Nephron (organoid): ENCODE results near the gene VPS9D1.

Source experiments
- H3K27ac Mint-ChIP-seq, 3 experiments: 2 replicates each; pipeline ENCODE4 v1.8.0; 2020; ENCODE audit warnings: mixed read lengths in 3 of 3, mild to moderate bottlenecking in 2 of 3, moderate library complexity in 1 of 3
- H3K27me3 Mint-ChIP-seq: 2 replicates; pipeline ENCODE4 v1.8.0; 2021; ENCODE audit warnings: low read depth, mild to moderate bottlenecking, moderate library complexity, mixed read lengths
- H3K36me3 Mint-ChIP-seq: 2 replicates; pipeline ENCODE4 v1.8.0; 2020; ENCODE audit warnings: low read depth, mixed read lengths
- H3K4me1 Mint-ChIP-seq: 2 replicates; pipeline ENCODE4 v1.8.0; 2020; ENCODE audit warnings: mixed read lengths
- H3K4me3 Mint-ChIP-seq, 3 experiments: 2 replicates each; pipeline ENCODE4 v1.8.0; 2020; ENCODE audit warnings: mild to moderate bottlenecking in 3 of 3, mixed read lengths in 3 of 3, moderate library complexity in 2 of 3
- H3K9me3 Mint-ChIP-seq: 2 replicates; pipeline ENCODE4 v1.8.0; 2020; ENCODE audit warnings: mixed read lengths
- TF ChIP-seq, protein P1 (sequence below), 3 experiments: fragments of 200-600 bp; sonication (generic); IDR thresholded peaks; one replicate each; pipeline ENCODE4 v1.5.0; 2021; ENCODE audit warnings: antibody characterized with exemption in 3 of 3; ENCODE audit not compliant: unreplicated experiment in 3 of 3

Gene VPS9D1

DNA sequence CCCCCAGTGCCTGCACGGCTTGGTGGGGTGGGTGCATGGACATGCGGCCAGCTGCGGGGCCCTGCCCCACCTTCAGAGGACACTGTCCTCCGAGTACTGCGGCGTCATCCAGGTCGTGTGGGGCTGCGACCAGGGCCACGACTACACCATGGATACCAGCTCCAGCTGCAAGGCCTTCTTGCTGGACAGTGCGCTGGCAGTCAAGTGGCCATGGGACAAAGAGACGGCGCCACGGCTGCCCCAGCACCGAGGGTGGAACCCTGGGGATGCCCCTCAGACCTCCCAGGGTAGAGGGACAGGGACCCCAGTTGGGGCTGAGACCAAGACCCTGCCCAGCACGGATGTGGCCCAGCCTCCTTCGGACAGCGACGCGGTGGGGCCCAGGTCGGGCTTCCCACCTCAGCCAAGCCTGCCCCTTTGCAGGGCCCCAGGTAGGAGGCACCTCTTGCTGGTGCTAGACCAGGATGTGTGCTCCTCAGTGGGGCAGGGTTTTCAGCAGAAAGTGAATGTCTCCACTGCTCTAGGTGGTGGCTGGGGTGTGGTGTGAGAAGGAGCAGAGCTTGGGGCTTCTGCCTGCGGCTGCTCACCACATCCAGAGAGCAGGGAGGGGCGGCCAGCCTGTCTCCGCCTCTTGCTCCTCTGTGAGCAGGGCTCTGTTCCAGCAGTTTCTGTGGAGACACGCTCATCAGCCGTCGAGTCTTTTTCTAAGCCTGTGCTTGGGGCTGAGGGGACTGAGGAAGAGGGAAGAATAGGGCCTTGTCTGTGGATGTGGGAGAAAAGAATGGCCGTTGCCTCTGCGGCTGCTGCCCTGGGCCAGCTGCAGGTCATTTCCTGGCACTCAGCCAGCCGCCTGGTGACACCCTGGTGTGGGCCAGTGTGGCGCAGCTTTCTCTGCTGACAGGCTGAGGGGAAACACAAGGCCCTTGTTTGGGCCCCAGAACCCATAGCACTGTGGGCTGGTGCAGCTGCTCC lies 2.9 kb upstream of the VPS9D1 start:
- TF ChIP-seq, protein P1, sequence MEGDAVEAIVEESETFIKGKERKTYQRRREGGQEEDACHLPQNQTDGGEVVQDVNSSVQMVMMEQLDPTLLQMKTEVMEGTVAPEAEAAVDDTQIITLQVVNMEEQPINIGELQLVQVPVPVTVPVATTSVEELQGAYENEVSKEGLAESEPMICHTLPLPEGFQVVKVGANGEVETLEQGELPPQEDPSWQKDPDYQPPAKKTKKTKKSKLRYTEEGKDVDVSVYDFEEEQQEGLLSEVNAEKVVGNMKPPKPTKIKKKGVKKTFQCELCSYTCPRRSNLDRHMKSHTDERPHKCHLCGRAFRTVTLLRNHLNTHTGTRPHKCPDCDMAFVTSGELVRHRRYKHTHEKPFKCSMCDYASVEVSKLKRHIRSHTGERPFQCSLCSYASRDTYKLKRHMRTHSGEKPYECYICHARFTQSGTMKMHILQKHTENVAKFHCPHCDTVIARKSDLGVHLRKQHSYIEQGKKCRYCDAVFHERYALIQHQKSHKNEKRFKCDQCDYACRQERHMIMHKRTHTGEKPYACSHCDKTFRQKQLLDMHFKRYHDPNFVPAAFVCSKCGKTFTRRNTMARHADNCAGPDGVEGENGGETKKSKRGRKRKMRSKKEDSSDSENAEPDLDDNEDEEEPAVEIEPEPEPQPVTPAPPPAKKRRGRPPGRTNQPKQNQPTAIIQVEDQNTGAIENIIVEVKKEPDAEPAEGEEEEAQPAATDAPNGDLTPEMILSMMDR (IDR thresholded peaks at IDR 0.05; ENCODE audit: unreplicated experiment in 3 of 3) = no peak
- H3K4me1 Mint-ChIP-seq = peaks cover 12% of the 10 kb centered on the region
- H3K36me3 Mint-ChIP-seq = peaks cover 23% of the 10 kb centered on the region
- H3K9me3 Mint-ChIP-seq = no peaks in the 10 kb centered on the region
- no peak overlapping the region for H3K27ac Mint-ChIP-seq
- H3K4me3 Mint-ChIP-seq = peak overlapping the region; percentile 79 to 84 (median 80)
- H3K27me3 Mint-ChIP-seq = no peaks in the 10 kb centered on the region

DNA sequence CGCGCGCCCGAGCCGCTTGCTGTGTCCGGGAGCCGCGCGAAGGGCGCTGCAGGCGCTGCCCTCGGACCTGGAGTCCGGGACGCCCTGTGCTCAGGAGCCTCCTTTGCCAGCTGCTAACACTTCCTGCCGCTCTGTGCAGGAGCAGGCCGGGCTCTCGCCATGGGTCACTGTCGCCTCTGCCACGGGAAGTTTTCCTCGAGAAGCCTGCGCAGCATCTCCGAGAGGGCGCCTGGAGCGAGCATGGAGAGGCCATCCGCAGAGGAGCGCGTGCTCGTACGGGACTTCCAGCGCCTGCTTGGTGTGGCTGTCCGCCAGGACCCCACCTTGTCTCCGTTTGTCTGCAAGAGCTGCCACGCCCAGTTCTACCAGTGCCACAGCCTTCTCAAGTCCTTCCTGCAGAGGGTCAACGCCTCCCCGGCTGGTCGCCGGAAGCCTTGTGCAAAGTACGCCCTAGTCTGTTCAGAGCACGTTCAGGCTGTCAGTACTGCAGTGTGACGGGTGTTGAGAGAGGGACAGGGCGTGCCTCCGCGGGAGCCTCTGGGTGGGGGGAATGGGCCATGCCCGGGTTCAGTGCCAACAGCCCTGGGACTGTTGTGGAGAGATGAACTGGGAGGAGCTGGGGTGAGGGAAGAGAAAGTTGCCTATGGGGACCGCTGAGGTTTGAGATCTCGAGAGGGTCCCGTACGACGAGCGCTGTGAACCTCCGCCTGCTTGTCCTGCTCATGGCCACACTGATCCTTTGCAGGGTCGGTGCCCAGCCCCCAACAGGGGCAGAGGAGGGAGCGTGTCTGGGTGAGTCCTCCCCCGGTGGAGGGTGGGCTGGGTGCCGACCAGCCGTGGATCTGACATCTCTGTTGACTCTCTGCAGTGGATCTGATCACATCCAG lies 1.9 kb upstream of the VPS9D1 start:
- Mint-ChIP-seq H3K36me3 (peaks cover 21% of the 10 kb centered on the region), H3K4me1 (peaks cover 12% of the 10 kb centered on the region), H3K27me3 (no peaks in the 10 kb centered on the region), H3K9me3 (no peaks in the 10 kb centered on the region), H3K4me3 (peak overlapping the region; percentile 79 to 84 (median 80)), H3K27ac (peak overlapping the region in 2 of 3 experiments; percentile 38 to 39)
- TF ChIP-seq, protein P1 (IDR thresholded peaks at IDR 0.05; ENCODE audit: unreplicated experiment in 3 of 3) = no peak

DNA sequence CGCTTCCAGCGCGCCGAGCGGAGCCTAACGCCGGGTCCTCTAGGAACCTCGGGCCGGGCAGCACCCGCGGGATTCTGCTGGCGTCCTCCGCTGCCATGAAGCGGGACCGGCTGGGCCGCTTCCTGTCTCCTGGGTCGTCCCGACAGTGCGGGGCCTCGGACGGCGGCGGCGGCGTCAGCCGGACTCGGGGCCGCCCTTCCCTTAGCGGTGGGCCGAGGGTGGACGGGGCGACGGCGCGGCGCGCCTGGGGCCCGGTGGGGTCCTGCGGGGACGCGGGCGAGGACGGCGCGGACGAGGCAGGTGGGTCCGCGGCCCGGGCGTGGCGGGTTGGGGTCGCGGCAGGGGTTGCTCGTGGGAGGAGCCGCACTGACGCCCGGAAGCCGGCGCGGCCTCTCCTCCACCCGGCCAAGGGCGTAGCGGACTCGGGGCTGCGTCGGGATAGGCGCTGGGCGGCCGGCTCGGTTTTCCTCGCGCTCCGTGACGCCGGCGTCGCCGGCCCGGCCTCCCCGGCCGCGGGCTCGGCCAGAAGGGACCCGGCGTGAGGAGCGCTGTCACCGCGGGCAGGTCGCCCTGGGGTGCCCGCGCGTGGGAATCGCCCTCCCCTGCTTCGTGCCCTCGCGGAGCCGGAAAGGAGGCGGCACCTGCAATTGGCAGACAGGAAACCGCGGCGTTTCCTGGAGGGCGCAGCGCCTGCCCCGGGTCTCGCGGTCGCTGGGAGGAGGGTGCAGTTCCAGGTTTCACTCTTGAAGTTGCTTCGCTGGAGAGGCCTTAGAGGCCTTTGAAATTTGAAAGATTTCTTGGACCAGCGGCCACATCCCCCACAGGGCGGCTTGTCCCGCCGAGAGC lies 1.1 kb upstream of the VPS9D1 start:
- Mint-ChIP-seq H3K4me1 (peaks cover 12% of the 10 kb centered on the region), H3K27ac (no peak overlapping the region), H3K4me3 (peak overlapping the region; percentile 79 to 84 (median 80)), H3K36me3 (peaks cover 14% of the 10 kb centered on the region), H3K27me3 (no peaks in the 10 kb centered on the region), H3K9me3 (no peaks in the 10 kb centered on the region)
- TF ChIP-seq, protein P1 (IDR thresholded peaks at IDR 0.05; ENCODE audit: unreplicated experiment in 3 of 3) = no peak

DNA sequence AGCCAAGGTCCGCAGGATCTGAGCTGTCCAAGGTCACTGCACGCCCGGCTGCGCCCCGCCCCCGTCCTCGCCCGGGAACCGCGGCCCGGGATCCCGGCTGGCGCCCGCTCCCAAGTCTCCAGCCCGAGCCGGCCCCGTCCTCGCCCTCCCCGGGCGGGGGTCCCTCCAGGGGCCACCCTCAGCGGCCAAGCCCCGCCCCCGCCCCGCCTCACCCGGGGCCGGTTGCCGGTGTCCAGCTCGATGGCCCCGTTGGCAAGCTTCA lies 216 bp downstream of the VPS9D1 start:
- Mint-ChIP-seq H3K4me3 (peak overlapping the region; percentile 84 to 91 (median 90)), H3K9me3 (no peaks in the 10 kb centered on the region), H3K27me3 (no peaks in the 10 kb centered on the region), H3K4me1 (peaks cover 12% of the 10 kb centered on the region), H3K27ac (peak overlapping the region in 2 of 3 experiments; percentile 72 to 83), H3K36me3 (peaks cover 14% of the 10 kb centered on the region)
- TF ChIP-seq, protein P1 (IDR thresholded peaks at IDR 0.05; ENCODE audit: unreplicated experiment in 3 of 3) = no peak

DNA sequence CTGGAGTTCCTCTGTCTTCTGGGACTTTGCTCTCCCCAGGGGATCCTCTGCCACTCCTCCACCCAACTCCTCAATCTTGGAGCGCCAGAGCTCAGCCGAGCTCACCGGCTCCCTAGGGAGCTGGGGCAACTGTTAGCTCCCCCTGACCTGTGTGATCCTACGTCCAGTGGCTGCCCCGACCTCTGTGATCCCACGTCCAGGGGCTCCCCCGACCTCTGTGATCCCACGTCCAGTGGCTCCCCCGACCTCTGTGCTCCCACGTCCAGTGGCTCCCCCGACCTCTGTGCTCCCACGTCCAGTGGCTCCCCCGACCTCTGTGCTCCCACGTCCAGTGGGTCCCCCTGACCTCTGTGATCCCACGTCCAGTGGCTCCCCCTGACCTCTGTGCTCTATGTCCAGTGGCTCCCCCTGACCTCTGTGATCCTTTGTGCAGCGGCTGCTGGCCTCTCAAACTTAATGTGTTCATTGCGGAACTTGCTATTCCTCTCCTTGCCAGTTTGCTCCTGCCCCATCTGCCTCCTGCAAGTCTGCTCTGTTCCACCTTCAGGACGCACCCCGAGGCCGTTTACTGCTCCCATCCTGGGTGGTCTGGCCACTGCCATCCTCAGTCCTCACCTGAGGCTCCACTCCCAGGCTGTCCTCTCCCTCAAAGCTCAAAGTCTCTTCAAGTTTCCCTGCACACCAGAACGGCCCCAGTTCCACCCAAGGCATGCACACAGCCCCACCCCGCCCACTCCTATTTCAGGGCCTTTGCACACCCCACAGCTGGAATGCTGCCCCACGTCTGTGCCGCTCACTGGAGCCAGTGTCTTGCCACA lies 2.8 kb downstream of the VPS9D1 start:
- Mint-ChIP-seq H3K36me3 (peaks cover 8% of the 10 kb centered on the region), H3K9me3 (no peaks in the 10 kb centered on the region), H3K4me3 (peak overlapping the region; percentile 38 to 91 (median 46)), H3K27ac (peak overlapping the region in 1 of 3 experiments; percentile 65), H3K27me3 (no peaks in the 10 kb centered on the region), H3K4me1 (peaks cover 14% of the 10 kb centered on the region)
- TF ChIP-seq, protein P1 (IDR thresholded peaks at IDR 0.05; ENCODE audit: unreplicated experiment in 3 of 3) = no peak
